Measurements from ENCODE around the gene ZBTB17. TPM values are rescaled to one million over a fixed set of nuclear protein-coding genes. Genes with fewer than 3 reads are reported as not detected.

ZBTB17 gene
- total and polyA plus RNA-seq, 2 experiments from 2014 or later: 16.8 to 32.3 TPM

DNA sequence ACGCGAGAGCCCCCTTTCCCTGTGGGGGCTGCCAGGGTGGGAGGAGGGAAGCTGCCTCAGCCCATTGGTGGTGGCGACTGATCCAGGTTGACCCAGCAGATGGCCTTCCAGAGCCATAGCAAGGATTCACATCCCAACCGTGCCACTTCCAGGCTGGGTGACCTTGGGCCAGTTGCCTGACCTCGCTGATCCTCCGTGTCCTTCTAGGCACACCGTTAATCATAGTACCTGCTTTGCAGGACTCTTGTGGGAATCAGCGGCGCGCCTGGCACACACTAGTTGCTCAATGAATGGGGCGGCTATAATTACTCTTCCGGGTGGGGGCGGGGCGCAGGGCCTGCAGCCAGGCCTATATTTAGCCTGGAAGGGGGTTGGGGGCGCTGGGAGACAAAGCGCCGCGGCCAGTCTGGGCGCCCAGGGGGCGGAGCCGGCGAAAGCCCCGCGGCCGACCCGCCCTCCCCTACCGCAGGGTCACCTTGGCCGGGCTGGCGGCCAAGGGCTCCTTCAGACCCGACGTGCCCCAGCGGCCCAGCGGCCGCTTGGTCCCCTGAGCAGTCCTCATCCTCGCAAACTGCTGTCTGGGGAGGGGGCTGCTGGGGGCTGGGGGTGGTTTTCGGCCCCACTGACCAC, 36.8 kb upstream of the ZBTB17 start:
- H3K4me3 ChIP-seq: no peak overlapping the region
- DNase-seq (ENCODE audit: low spot score): peak; percentile 92

DNA sequence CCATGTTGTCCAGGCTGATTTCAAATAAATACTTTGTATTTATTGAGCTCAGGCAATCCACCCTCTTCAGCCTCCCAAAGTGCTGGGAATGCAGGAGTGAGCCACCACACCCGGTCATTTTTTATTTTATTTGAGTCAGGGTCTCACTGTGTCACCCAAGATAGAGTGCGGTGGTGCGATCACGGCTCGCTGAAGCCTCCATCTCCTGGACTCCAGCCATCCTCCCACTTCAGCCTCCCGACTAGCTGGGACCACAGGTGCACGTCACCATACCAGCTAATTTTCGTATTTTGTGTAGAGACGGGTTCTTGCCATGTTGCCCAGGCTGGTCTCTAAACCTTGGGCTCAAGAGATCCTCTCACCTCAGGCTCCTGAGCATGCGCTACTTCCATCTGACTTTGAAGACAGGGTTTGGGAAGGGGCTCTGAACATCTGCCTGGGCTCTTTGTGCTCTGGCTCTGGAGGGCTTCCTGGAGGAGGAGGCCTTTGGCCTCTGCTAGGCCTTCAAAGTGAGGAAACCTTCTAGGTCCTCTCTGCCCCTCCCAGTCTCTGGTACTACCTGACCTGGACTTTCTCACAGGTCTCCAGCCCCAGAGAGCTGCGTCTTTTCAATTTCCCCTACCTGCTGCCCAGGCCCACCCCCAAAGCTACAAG, 36.2 kb upstream of the ZBTB17 start:
- H3K79me2 ChIP-seq: no peaks in the 10 kb centered on the region
- no peak overlapping the region for H3K4me3 ChIP-seq
- peaks cover 34% of the 10 kb centered on the region for H3K4me1 ChIP-seq (ENCODE audit: insufficient read depth)
- H3K9me2 ChIP-seq (replicated peaks; ENCODE audit: insufficient read depth): no peaks in the 10 kb centered on the region
- H3K27ac ChIP-seq: no peak overlapping the region
- over 99% methylated on average over 11 of the region's 11 CpGs for WGBS (ENCODE audit: low lambda C conversion rate, missing lambda C conversion rate)
- H3K27me3 ChIP-seq: no peaks in the 10 kb centered on the region
- no peaks in the 10 kb centered on the region for H3K9me3 ChIP-seq (ENCODE audit: low read depth)
- H4K20me1 ChIP-seq (ENCODE audit: insufficient read depth, poor library complexity, severe bottlenecking): no peaks in the 10 kb centered on the region
- no peak for TF ChIP-seq CTCF (IDR thresholded peaks at IDR 0.05; ENCODE audit: poor library complexity)
- peak overlapping the region; percentile 83 for H3K4me2 ChIP-seq
- no peaks in the 10 kb centered on the region for H3K36me3 ChIP-seq (replicated peaks; ENCODE audit: insufficient read depth, low read depth)
- no peak overlapping the region for H2AFZ ChIP-seq
- DNase-seq (ENCODE audit: low spot score): no peak

More for the DNA sequence above, 36.8 kb upstream of the ZBTB17 start:
- TF ChIP-seq EZH2phosphoT487 (IDR thresholded peaks at IDR 0.05; ENCODE audit: low read depth, severe bottlenecking, unreplicated experiment): no peak
- TF ChIP-seq CTCF (IDR thresholded peaks at IDR 0.05; ENCODE audit: poor library complexity): no peak
- TF ChIP-seq EZH2 (IDR thresholded peaks at IDR 0.05; ENCODE audit: borderline replicate concordance): no peak
- H3K79me2 ChIP-seq: no peaks in the 10 kb centered on the region
- no peaks in the 10 kb centered on the region for H3K9me2 ChIP-seq (replicated peaks; ENCODE audit: insufficient read depth)
- no peaks in the 10 kb centered on the region for H4K20me1 ChIP-seq (ENCODE audit: insufficient read depth, poor library complexity, severe bottlenecking)
- H3K9me3 ChIP-seq (ENCODE audit: low read depth): no peaks in the 10 kb centered on the region
- no peak overlapping the region for H2AFZ ChIP-seq
- peak overlapping the region; percentile 83 for H3K4me2 ChIP-seq
- peak overlapping the region; percentile 75 for H3K27ac ChIP-seq
- peaks cover 40% of the 10 kb centered on the region for H3K4me1 ChIP-seq (ENCODE audit: insufficient read depth)
- WGBS (ENCODE audit: low lambda C conversion rate, missing lambda C conversion rate): 13% methylated on average over 24 of the region's 36 CpGs
- H3K36me3 ChIP-seq (replicated peaks; ENCODE audit: insufficient read depth, low read depth): no peaks in the 10 kb centered on the region
- no peaks in the 10 kb centered on the region for H3K27me3 ChIP-seq

DNA sequence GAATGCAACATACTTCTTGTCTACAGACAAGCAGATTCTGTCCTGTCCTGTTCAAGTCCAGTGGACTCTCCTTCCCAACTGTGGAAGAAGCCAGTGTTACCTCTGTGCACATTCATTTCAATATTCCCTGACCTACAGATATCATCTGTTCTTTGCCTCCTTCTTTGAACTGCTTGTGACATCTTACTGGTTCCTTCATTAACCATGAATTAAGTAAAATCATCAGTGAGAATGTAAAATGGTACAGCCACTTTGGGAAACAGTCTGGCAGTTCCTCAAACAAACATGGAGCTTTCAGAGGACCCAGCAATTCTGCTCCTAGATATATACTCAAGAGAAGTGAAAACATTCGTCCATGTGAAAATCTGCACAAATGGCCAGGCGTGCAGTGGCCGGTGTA, 34.9 kb upstream of the ZBTB17 start:
- no peak for DNase-seq (ENCODE audit: low spot score)
- Histone ChIP-seq H3K9me2 (replicated peaks; ENCODE audit: insufficient read depth) (no peaks in the 10 kb centered on the region), H4K20me1 (ENCODE audit: insufficient read depth, poor library complexity, severe bottlenecking) (no peaks in the 10 kb centered on the region), H3K4me2 (no peak overlapping the region), H3K9me3 (ENCODE audit: low read depth) (no peaks in the 10 kb centered on the region), H3K4me1 (ENCODE audit: insufficient read depth) (peaks cover 28% of the 10 kb centered on the region), H3K36me3 (replicated peaks; ENCODE audit: insufficient read depth, low read depth) (no peaks in the 10 kb centered on the region), H2AFZ (no peak overlapping the region), H3K4me3 (no peak overlapping the region), H3K27ac (no peak overlapping the region), H3K27me3 (no peaks in the 10 kb centered on the region), H3K79me2 (no peaks in the 10 kb centered on the region)
- no peak for TF ChIP-seq CTCF (IDR thresholded peaks at IDR 0.05; ENCODE audit: poor library complexity)
- TF ChIP-seq EZH2phosphoT487 (IDR thresholded peaks at IDR 0.05; ENCODE audit: low read depth, severe bottlenecking, unreplicated experiment): no peak
- no peak for TF ChIP-seq EZH2 (IDR thresholded peaks at IDR 0.05; ENCODE audit: borderline replicate concordance)
- whole genome bisulfite sequencing (ENCODE audit: low lambda C conversion rate, missing lambda C conversion rate): 96% methylated on average over 3 of the region's 3 CpGs

Measured in hepatocyte (in vitro differentiated cells).